HUES64 (cell line): ENCODE measurements around the gene ELL2.

Experiments
- H3K27ac ChIP-seq: 2 replicates; pipeline ENCODE4 v1.7.0; 2013; ENCODE audit warnings: low read depth, low read length, inconsistent platforms
- H3K27me3 ChIP-seq: 2 replicates; pipeline ENCODE4 v1.6.1; 2013; ENCODE audit warnings: mild to moderate bottlenecking, low read length; ENCODE audit not compliant: insufficient read depth
- H3K36me3 ChIP-seq: 2 replicates; pipeline ENCODE4 v1.6.1; 2013; ENCODE audit warnings: mild to moderate bottlenecking, low read length; ENCODE audit not compliant: insufficient read depth
- H3K4me1 ChIP-seq: 2 replicates; pipeline ENCODE4 v1.6.1; 2013; ENCODE audit warnings: mild to moderate bottlenecking, low read length, moderate library complexity; ENCODE audit not compliant: insufficient read depth
- H3K4me3 ChIP-seq: 2 replicates; pipeline ENCODE4 v1.5.1; 2013; ENCODE audit warnings: mild to moderate bottlenecking, low read length, moderate library complexity
- H3K9ac ChIP-seq: 2 replicates; pipeline ENCODE4 v1.6.1; 2013; ENCODE audit warnings: mild to moderate bottlenecking, low read depth, low read length
- H3K9me3 ChIP-seq: 2 replicates; pipeline ENCODE4 v1.6.1; 2013; ENCODE audit warnings: low read depth, low read length; ENCODE audit not compliant: insufficient read depth
- WGBS: fragments of 150-250, 120-280 bp; methylation state at CpG from one replicate; pipeline ENCODE4 v1.1.7; 2013; ENCODE audit warnings: missing lambda C conversion rate; 5-methylcytosine and 5-hydroxymethylcytosine counted together

The ELL2 gene

GRCh38 chr5:95953021-95953702, 8.5 kb downstream of the ELL2 start:
- Histone ChIP-seq H3K4me3 (no peak overlapping the region), H3K4me1 (peaks cover 16% of the 10 kb centered on the region), H3K9ac (no peak overlapping the region), H3K36me3 (no peaks in the 10 kb centered on the region), H3K27ac (no peak overlapping the region), H3K27me3 (no peaks in the 10 kb centered on the region), H3K9me3 (no peaks in the 10 kb centered on the region)
- 95% methylated on average over 3 of the region's 5 CpGs for WGBS

GRCh38 chr5:95951916-95952315, 9.7 kb downstream of the ELL2 start:
- Histone ChIP-seq H3K36me3 (no peaks in the 10 kb centered on the region), H3K9me3 (no peaks in the 10 kb centered on the region), H3K27me3 (no peaks in the 10 kb centered on the region), H3K9ac (no peak overlapping the region), H3K4me1 (peaks cover 6% of the 10 kb centered on the region), H3K27ac (no peak overlapping the region), H3K4me3 (no peak overlapping the region)
- WGBS, result 92% methylated on average over 4 of the region's 4 CpGs

DNA sequence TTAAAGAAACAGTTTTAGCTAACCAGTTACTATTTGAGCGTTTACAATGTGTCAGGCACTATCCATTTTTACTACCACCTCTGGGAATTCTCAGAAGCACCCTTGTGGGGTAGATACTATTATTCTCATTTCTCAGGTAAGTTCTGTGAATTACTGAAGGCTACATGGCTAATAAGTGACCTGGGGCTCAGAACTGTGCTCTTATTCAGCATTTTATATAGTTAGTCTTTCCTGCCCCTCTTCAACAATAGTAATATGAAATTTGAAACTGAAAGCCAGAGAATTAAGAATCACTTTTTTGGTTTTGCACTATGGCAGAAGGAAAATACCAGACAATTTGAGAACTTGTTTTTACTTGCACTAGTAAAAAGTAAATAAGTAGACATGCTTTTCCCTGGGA, 11.8 kb downstream of the ELL2 start:
- WGBS, result no CpG with 5 or more reads among the region's 1 CpG
- Histone ChIP-seq H3K36me3 (no peaks in the 10 kb centered on the region), H3K4me1 (no peaks in the 10 kb centered on the region), H3K27me3 (no peaks in the 10 kb centered on the region), H3K9me3 (no peaks in the 10 kb centered on the region), H3K27ac (no peak overlapping the region), H3K4me3 (no peak overlapping the region), H3K9ac (no peak overlapping the region)

GRCh38 chr5:95948631-95949030, 13.0 kb downstream of the ELL2 start:
- H3K4me3 ChIP-seq, result no peak overlapping the region
- H3K27me3 ChIP-seq, result no peaks in the 10 kb centered on the region
- H3K9me3 ChIP-seq, result no peaks in the 10 kb centered on the region
- no peaks in the 10 kb centered on the region for H3K36me3 ChIP-seq
- no peak overlapping the region for H3K9ac ChIP-seq
- no peak overlapping the region for H3K27ac ChIP-seq
- no peaks in the 10 kb centered on the region for H3K4me1 ChIP-seq

DNA sequence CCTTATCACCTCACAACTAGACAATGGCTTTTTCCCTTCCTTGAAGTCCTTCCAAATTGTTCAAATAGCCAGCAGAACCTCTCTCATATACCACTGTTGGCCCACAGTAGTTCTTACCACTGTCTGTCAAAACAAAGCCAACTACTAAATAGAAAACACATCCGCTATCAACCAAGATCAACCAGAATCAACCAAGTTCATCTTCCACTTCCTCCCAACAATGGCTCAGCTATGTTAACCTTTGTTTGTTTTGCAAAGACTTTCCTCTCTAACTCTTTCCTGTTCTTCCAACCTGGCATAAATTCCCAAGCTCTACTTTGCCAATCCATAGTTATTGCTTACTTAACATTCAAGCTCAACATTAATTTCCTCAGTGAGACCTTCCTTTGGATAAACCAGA, 15.2 kb downstream of the ELL2 start:
- 95% methylated on average over 1 of the region's 1 CpG for WGBS

DNA sequence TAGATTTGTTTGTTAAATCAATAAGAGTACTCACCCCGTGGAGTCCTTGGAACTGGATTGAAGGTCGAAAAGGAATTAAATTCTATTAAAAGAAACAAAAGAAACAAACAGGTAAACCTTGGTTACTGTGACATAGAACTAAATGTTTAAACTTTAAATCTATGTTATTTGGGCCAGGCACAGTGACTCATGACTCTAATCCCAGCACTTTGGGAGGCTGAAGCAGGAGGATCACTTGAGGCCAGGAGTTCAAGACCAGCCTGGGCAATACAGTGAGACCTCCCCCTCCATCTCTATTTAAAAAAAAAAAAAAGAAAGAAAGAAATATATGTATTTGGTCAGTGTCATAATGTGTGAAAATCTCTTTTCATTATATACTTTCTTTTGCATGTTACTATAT, 18.7 kb downstream of the ELL2 start:
- Histone ChIP-seq H3K36me3 (no peaks in the 10 kb centered on the region), H3K4me1 (peaks cover 35% of the 10 kb centered on the region), H3K4me3 (no peak overlapping the region), H3K27me3 (no peaks in the 10 kb centered on the region), H3K9ac (no peak overlapping the region), H3K27ac (no peak overlapping the region), H3K9me3 (no peaks in the 10 kb centered on the region)
- 100% methylated on average over 1 of the region's 2 CpGs for WGBS

More for the DNA sequence above, 15.2 kb downstream of the ELL2 start:
- Histone ChIP-seq H3K9ac (no peak overlapping the region), H3K9me3 (no peaks in the 10 kb centered on the region), H3K4me3 (no peak overlapping the region), H3K27me3 (no peaks in the 10 kb centered on the region), H3K4me1 (peaks cover 11% of the 10 kb centered on the region), H3K36me3 (no peaks in the 10 kb centered on the region), H3K27ac (no peak overlapping the region)

GRCh38 chr5:95942414-95942813, 19.2 kb downstream of the ELL2 start:
- Histone ChIP-seq H3K36me3 (no peaks in the 10 kb centered on the region), H3K4me1 (peaks cover 35% of the 10 kb centered on the region), H3K9me3 (no peaks in the 10 kb centered on the region), H3K27me3 (no peaks in the 10 kb centered on the region), H3K4me3 (no peak overlapping the region), H3K27ac (no peak overlapping the region), H3K9ac (no peak overlapping the region)
- WGBS, result 100% methylated on average over 1 of the region's 2 CpGs

- H3K36me3 ChIP-seq, result no peaks in the 10 kb centered on the region
- H3K9ac ChIP-seq, result no peak overlapping the region
- H3K4me3 ChIP-seq, result no peak overlapping the region
- no peaks in the 10 kb centered on the region for H3K27me3 ChIP-seq
- H3K4me1 ChIP-seq, result peaks cover 35% of the 10 kb centered on the region
- no peaks in the 10 kb centered on the region for H3K9me3 ChIP-seq
- H3K27ac ChIP-seq, result peak overlapping the region; percentile 68
Measured at GRCh38 chr5:95941756-95942155, 19.9 kb downstream of the ELL2 start.

DNA sequence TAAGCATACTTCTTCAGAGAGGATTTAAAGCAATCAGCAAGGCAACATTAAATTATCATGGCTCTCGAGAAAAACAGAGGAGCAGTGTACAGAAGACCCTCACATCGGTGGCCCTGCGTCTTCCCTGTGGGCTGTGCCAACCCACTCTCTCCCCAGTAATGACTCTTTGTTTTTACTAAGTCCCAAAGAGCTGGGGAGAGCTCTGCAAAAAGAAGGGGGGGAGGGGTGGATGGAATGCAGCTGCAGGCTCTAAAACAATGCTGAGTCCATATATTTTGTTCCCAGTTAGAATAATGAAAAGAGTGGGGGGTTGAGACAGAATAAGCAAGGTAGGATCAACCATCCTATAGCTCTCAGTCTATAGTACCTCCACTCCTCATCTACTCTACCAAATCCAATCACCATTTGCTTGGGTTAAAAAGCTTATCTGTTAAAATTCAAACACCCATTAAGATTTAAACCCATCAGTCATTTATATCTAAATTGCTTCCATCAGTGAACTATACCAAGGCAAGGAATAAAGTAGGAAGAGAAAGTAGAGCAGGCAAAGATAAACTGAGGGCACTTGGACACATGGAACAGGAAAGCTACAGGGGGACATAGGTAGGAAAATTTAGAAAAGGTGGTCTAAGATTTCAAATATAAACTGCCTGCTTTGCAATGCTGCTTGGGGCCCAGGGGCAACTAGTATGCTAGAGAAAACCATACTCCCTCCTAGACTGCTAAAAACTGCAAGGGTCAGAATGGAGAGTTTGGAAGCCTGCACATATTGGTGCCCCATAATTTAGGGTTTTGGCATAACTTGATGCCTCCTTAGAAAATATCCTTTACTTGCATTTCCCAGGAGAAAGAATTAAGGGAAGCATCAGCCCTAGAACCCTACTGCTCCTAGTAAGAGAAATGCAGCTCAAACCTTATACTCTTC, 20.6 kb downstream of the ELL2 start:
- peaks cover 35% of the 10 kb centered on the region for H3K4me1 ChIP-seq
- H3K27ac ChIP-seq, result peak overlapping the region; percentile 68
- H3K9ac ChIP-seq, result peak overlapping the region; percentile 55; the same call in 1 of the 2 replicates
- peak overlapping the region; percentile 16; the same call in 1 of the 2 replicates for H3K4me3 ChIP-seq
- no peaks in the 10 kb centered on the region for H3K36me3 ChIP-seq
- WGBS, result 44% methylated on average over 3 of the region's 3 CpGs
- H3K9me3 ChIP-seq, result no peaks in the 10 kb centered on the region
- no peaks in the 10 kb centered on the region for H3K27me3 ChIP-seq

GRCh38 chr5:95939465-95939864, 22.2 kb downstream of the ELL2 start:
- no peaks in the 10 kb centered on the region for H3K36me3 ChIP-seq
- no peak overlapping the region for H3K9ac ChIP-seq
- peaks cover 39% of the 10 kb centered on the region for H3K4me1 ChIP-seq
- WGBS, result 93% methylated on average over 1 of the region's 1 CpG
- H3K27me3 ChIP-seq, result no peaks in the 10 kb centered on the region
- H3K4me3 ChIP-seq, result no peak overlapping the region
- H3K9me3 ChIP-seq, result no peaks in the 10 kb centered on the region
- peak overlapping the region; percentile 50; the same call in 1 of the 2 replicates for H3K27ac ChIP-seq

GRCh38 chr5:95938766-95939165, 22.9 kb downstream of the ELL2 start:
- Histone ChIP-seq H3K4me3 (no peak overlapping the region), H3K36me3 (no peaks in the 10 kb centered on the region), H3K9ac (no peak overlapping the region), H3K27me3 (no peaks in the 10 kb centered on the region), H3K27ac (no peak overlapping the region), H3K9me3 (no peaks in the 10 kb centered on the region), H3K4me1 (peaks cover 39% of the 10 kb centered on the region)
- WGBS, result 97% methylated on average over 1 of the region's 1 CpG
